DND-41 (cell line): ENCODE data around the gene THRB.

ENCODE experiments used
- ATAC-seq: fragments of 200-7000 bp; cut with Tn5 transposase; 3 replicates; pipeline ENCODE4 v1.9.1; 2021; ENCODE audit warnings: low read depth; ENCODE audit not compliant: insufficient read depth
- DNase-seq: peaks from one replicate; pipeline ENCODE4 v3.0.0-alpha.2; 2020
- H2AFZ ChIP-seq: 2 replicates; pipeline ENCODE4 v1.6.0; 2012; ENCODE audit warnings: low read depth, low read length
- H3K27ac ChIP-seq: 2 replicates; pipeline ENCODE4 v1.5.1; 2012; ENCODE audit warnings: low read length, inconsistent platforms
- H3K27me3 ChIP-seq: fragments of 200-600 bp; sonication (generic); 2 replicates; pipeline ENCODE4 v1.6.0; 2012; ENCODE audit warnings: low read length, mild to moderate bottlenecking, inconsistent platforms; ENCODE audit not compliant: insufficient read depth, poor library complexity
- H3K36me3 ChIP-seq: 2 replicates; pipeline ENCODE4 v1.5.1; 2012; ENCODE audit warnings: low read length, inconsistent platforms; ENCODE audit not compliant: insufficient read depth
- H3K4me1 ChIP-seq: 2 replicates; pipeline ENCODE4 v1.5.1; 2012; ENCODE audit warnings: mild to moderate bottlenecking, low read length; ENCODE audit not compliant: insufficient read depth
- H3K4me2 ChIP-seq: 2 replicates; pipeline ENCODE4 v1.6.0; 2012; ENCODE audit warnings: mild to moderate bottlenecking, moderate library complexity, low read length, inconsistent platforms; ENCODE audit not compliant: insufficient read depth
- H3K4me3 ChIP-seq, 2 experiments: fragments of 200-600 bp in 1 of 2; shearing (Covaris generic) in 1 of 2; 2 replicates each; pipeline ENCODE4 v1.5.1; 2012 to 2016; ENCODE audit warnings: inconsistent platforms in 2 of 2, low read length in 2 of 2, mild to moderate bottlenecking in 2 of 2, low read depth in 1 of 2, moderate library complexity in 1 of 2
- H3K79me2 ChIP-seq: 2 replicates; pipeline ENCODE4 v1.6.0; 2012; ENCODE audit warnings: low read length, inconsistent platforms; ENCODE audit not compliant: insufficient read depth
- H3K9ac ChIP-seq: 2 replicates; pipeline ENCODE4 v1.6.0; 2012; ENCODE audit warnings: low read depth, mild to moderate bottlenecking, inconsistent platforms, low read length, moderate library complexity
- H3K9me3 ChIP-seq: 2 replicates; pipeline ENCODE4 v1.5.1; 2012; ENCODE audit warnings: low read length, moderate library complexity, mild to moderate bottlenecking, inconsistent platforms; ENCODE audit not compliant: insufficient read depth, severe bottlenecking
- H4K20me1 ChIP-seq: 2 replicates; pipeline ENCODE4 v1.6.0; 2012; ENCODE audit warnings: low read length; ENCODE audit not compliant: insufficient read depth
- EZH2 ChIP-seq: IDR thresholded peaks from 3 replicates; pipeline ENCODE4 v1.6.1; 2012; ENCODE audit warnings: borderline replicate concordance, low read depth, mild to moderate bottlenecking, moderate library complexity, low read length, inconsistent platforms; ENCODE audit not compliant: severe bottlenecking
- TF ChIP-seq, protein P1 (sequence below): IDR thresholded peaks from 2 replicates; pipeline ENCODE4 v1.5.1; 2012; ENCODE audit warnings: borderline replicate concordance, low read length, moderate library complexity, mild to moderate bottlenecking; ENCODE audit not compliant: poor library complexity, severe bottlenecking; ENCODE audit errors: extremely low read depth

Gene THRB

DNA sequence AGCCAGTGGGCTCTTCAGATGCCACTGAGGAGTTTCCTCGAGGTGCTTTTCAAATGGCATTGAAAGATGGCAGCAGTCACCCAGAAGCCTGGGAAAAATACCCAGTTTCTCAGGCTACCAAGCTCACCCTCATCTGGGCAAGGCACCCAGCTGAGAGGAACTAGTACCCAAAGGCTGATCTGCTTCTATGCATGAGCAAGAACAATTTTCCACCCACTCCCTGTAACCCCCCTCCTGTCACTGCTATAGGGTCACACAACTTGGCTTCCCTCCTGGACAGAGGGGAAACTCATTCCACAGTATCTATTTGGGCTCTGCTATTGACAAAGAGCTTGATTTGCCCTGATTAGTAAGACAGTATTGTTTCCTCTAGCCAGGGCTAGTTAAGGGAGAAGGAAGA lies 31.9 kb downstream of the THRB start:
- H3K4me1 ChIP-seq: no peaks in the 10 kb centered on the region
- no peak for ATAC-seq
- no peak overlapping the region for H3K9ac ChIP-seq

GRCh38 chr3:24460974-24461373 lies 33.7 kb downstream of the THRB start:
- H3K27ac ChIP-seq: no peak overlapping the region
- H3K4me2 ChIP-seq: no peak overlapping the region
- no peaks in the 10 kb centered on the region for H3K79me2 ChIP-seq
- H4K20me1 ChIP-seq: no peaks in the 10 kb centered on the region
- no peak for ATAC-seq
- H3K9me3 ChIP-seq: no peaks in the 10 kb centered on the region
- H3K36me3 ChIP-seq: no peaks in the 10 kb centered on the region
- H3K9ac ChIP-seq: no peak overlapping the region
- no peaks in the 10 kb centered on the region for H3K27me3 ChIP-seq
- no peak overlapping the region for H3K4me3 ChIP-seq
- no peaks in the 10 kb centered on the region for H3K4me1 ChIP-seq
- TF ChIP-seq, protein P1, sequence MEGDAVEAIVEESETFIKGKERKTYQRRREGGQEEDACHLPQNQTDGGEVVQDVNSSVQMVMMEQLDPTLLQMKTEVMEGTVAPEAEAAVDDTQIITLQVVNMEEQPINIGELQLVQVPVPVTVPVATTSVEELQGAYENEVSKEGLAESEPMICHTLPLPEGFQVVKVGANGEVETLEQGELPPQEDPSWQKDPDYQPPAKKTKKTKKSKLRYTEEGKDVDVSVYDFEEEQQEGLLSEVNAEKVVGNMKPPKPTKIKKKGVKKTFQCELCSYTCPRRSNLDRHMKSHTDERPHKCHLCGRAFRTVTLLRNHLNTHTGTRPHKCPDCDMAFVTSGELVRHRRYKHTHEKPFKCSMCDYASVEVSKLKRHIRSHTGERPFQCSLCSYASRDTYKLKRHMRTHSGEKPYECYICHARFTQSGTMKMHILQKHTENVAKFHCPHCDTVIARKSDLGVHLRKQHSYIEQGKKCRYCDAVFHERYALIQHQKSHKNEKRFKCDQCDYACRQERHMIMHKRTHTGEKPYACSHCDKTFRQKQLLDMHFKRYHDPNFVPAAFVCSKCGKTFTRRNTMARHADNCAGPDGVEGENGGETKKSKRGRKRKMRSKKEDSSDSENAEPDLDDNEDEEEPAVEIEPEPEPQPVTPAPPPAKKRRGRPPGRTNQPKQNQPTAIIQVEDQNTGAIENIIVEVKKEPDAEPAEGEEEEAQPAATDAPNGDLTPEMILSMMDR: no peak
- no peak for TF ChIP-seq EZH2
- no peak for DNase-seq
- no peak overlapping the region for H2AFZ ChIP-seq

More for the DNA sequence above, 31.9 kb downstream of the THRB start:
- no peak for TF ChIP-seq EZH2
- TF ChIP-seq, protein P1: no peak
- Histone ChIP-seq H3K4me3 (no peak overlapping the region), H3K27me3 (no peaks in the 10 kb centered on the region), H3K79me2 (no peaks in the 10 kb centered on the region), H2AFZ (no peak overlapping the region), H3K36me3 (no peaks in the 10 kb centered on the region), H3K9me3 (no peaks in the 10 kb centered on the region), H3K4me2 (no peak overlapping the region), H4K20me1 (no peaks in the 10 kb centered on the region), H3K27ac (no peak overlapping the region)
- no peak for DNase-seq

DNA sequence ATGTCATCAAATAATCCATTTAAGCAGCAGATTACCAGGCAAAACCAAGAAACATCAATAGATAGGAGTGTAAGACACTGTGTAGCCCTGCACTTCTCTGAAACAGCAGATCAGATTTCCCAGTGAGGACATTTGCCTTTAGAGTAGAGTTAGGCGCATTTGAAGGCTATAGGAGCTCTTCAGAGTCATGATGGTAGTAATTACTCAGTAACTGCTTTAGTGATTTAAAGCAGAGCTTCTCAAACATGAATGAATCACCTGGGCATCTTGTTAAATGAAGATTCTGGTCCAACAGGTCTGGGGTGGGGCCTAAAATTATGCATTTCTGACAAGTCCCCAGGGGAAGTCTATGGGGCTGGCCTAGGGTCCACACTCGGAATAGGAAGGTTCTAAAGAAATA lies 36.9 kb downstream of the THRB start:
- no peaks in the 10 kb centered on the region for H3K9me3 ChIP-seq
- H3K9ac ChIP-seq: no peak overlapping the region
- H3K79me2 ChIP-seq: no peaks in the 10 kb centered on the region
- TF ChIP-seq EZH2: no peak
- TF ChIP-seq, protein P1: no peak
- ATAC-seq (no peak), DNase-seq (no peak)
- no peaks in the 10 kb centered on the region for H3K36me3 ChIP-seq
- H3K4me3 ChIP-seq: no peak overlapping the region
- H3K4me2 ChIP-seq: no peak overlapping the region
- no peaks in the 10 kb centered on the region for H3K27me3 ChIP-seq
- H3K4me1 ChIP-seq: no peaks in the 10 kb centered on the region
- H4K20me1 ChIP-seq: no peaks in the 10 kb centered on the region
- no peak overlapping the region for H3K27ac ChIP-seq
- H2AFZ ChIP-seq: no peak overlapping the region

GRCh38 chr3:24454856-24455255 lies 39.8 kb downstream of the THRB start:
- Histone ChIP-seq H3K79me2 (no peaks in the 10 kb centered on the region), H4K20me1 (no peaks in the 10 kb centered on the region), H3K9me3 (no peaks in the 10 kb centered on the region), H3K27me3 (no peaks in the 10 kb centered on the region), H3K9ac (no peak overlapping the region), H3K4me3 (no peak overlapping the region), H3K4me1 (no peaks in the 10 kb centered on the region), H2AFZ (no peak overlapping the region), H3K4me2 (no peak overlapping the region), H3K27ac (no peak overlapping the region), H3K36me3 (no peaks in the 10 kb centered on the region)
- DNase-seq: no peak
- no peak for TF ChIP-seq EZH2
- TF ChIP-seq, protein P1: no peak
- ATAC-seq: no peak
